GM12878 (cell line): ENCODE measurements around the gene PNPLA3. TPM values are rescaled to one million over a fixed set of nuclear protein-coding genes. Genes with fewer than 3 reads are reported as not detected.

Source experiments
- ATAC-seq: fragments of 200-7000 bp; cut with Tn5 transposase; 3 replicates; pipeline ENCODE4 v1.9.1; 2020; ENCODE audit warnings: mild to moderate bottlenecking, moderate library complexity
- BruUV-seq: library from RNA; stranded (reverse); fragments of 400-500 nt; replicated peaks from 2 replicates; lab custom pipeline; 2021; lab: Mats Ljungman, UMichigan
- CTCF ChIA-PET: fragments of 300-600 bp; sonication (Branson Sonifier 250); formaldehyde crosslinking; extraction: SDS; loops from one replicate; lab custom pipeline; 2021; ENCODE audit warnings: inconsistent platforms; lab: Yijun Ruan, JAX
- POLR2A ChIA-PET: fragments of 350-600 bp; formaldehyde crosslinking; extraction: SDS; loops from one replicate; lab custom pipeline; 2021; ENCODE audit warnings: inconsistent platforms; lab: Charles Lee
- RAD21 ChIA-PET: fragments of 300-600 bp; sonication (Branson Sonifier 250); formaldehyde crosslinking; loops from one replicate; lab custom pipeline; 2023; ENCODE audit warnings: antibody characterized with exemption; ENCODE audit not compliant: unreplicated experiment; lab: Charles Lee
- SMC1A ChIA-PET: fragments of 300-600 bp; sonication (Branson Sonifier 250); formaldehyde crosslinking; loops from one replicate; lab custom pipeline; 2023; ENCODE audit not compliant: unreplicated experiment, uncharacterized antibody; lab: Charles Lee
- DNase-seq: peaks from one replicate; pipeline ENCODE4 v3.0.0-alpha.2; 2011; ENCODE audit warnings: low read depth, low spot score
- FAIRE-seq: peaks from 3 replicates; lab custom pipeline; 2011; peaks lifted over from hg19 to GRCh38; lab: Jason Lieb, UNC
- H2AFZ ChIP-seq: 2 replicates; pipeline ENCODE4 v1.6.0; 2011; ENCODE audit warnings: low read depth, low read length, control low read depth; ENCODE audit not compliant: control insufficient read depth
- H3K27ac ChIP-seq: 2 replicates; pipeline ENCODE4 v1.5.1; 2011; ENCODE audit warnings: control low read depth; ENCODE audit not compliant: control insufficient read depth, insufficient read depth
- H3K27me3 ChIP-seq, 2 experiments: replicated peaks in 1 of 2; 2 replicates each; pipeline versions ENCODE4 v1.6.0 to v1.6.1; 2011; ENCODE audit warnings: low read length in 1 of 2; ENCODE audit not compliant: control insufficient read depth in 2 of 2, insufficient read depth in 2 of 2
- H3K36me3 ChIP-seq, 2 experiments: 2 replicates each; pipeline ENCODE4 v1.5.1; 2011; ENCODE audit warnings: low read length in 1 of 2; ENCODE audit not compliant: control insufficient read depth in 2 of 2, insufficient read depth in 2 of 2
- H3K4me1 ChIP-seq: 2 replicates; pipeline ENCODE4 v1.6.1; 2011; ENCODE audit warnings: mild to moderate bottlenecking, low read length, moderate library complexity, mixed read lengths; ENCODE audit not compliant: control insufficient read depth, insufficient read depth
- H3K4me2 ChIP-seq: 2 replicates; pipeline ENCODE4 v1.6.0; 2011; ENCODE audit warnings: control low read depth; ENCODE audit not compliant: control insufficient read depth, insufficient read depth
- H3K4me3 ChIP-seq: fragments of 200-600 bp; sonication (generic); 2 replicates; pipeline ENCODE4 v1.5.1; 2016
- H3K79me2 ChIP-seq: 2 replicates; pipeline ENCODE4 v1.6.0; 2011; ENCODE audit warnings: low read length; ENCODE audit not compliant: control insufficient read depth, insufficient read depth
- H3K9ac ChIP-seq: 2 replicates; pipeline ENCODE4 v1.8.0; 2011; ENCODE audit warnings: low read length, control low read depth, mixed read lengths; ENCODE audit not compliant: control insufficient read depth, insufficient read depth
- H3K9me3 ChIP-seq: replicated peaks from 3 replicates; pipeline ENCODE4 v1.5.1; 2011; ENCODE audit warnings: mild to moderate bottlenecking, low read length; ENCODE audit not compliant: control insufficient read depth, insufficient read depth
- H4K20me1 ChIP-seq: 2 replicates; pipeline ENCODE4 v1.6.0; 2011; ENCODE audit not compliant: control insufficient read depth, insufficient read depth
- ATF2 ChIP-seq: IDR thresholded peaks from 2 replicates; pipeline ENCODE4 v1.6.1; 2012; ENCODE audit warnings: low read length, inconsistent platforms
- ATF3 ChIP-seq: IDR thresholded peaks from 2 replicates; pipeline ENCODE4 v1.6.1; 2011; ENCODE audit warnings: low read depth, mild to moderate bottlenecking, low read length, moderate library complexity, borderline replicate concordance; ENCODE audit errors: extremely low read depth
- EP300 ChIP-seq, 2 experiments: fragments of 150-350 bp in 1 of 2; IDR thresholded peaks; 2 replicates each; pipeline ENCODE4 v1.6.1; 2011 to 2012; ENCODE audit warnings: low read depth in 2 of 2, low read length in 2 of 2, borderline replicate concordance in 1 of 2, improper control_type of control experiment in 1 of 2, inconsistent platforms in 1 of 2; ENCODE audit not compliant: control insufficient read depth in 1 of 2
- FOS ChIP-seq: IDR thresholded peaks from 3 replicates; pipeline ENCODE4 v1.6.1; 2011; ENCODE audit warnings: borderline replicate concordance; ENCODE audit not compliant: insufficient read length; ENCODE audit errors: extremely low read depth
- JUNB ChIP-seq: IDR thresholded peaks from 2 replicates; pipeline ENCODE4 v1.6.1; 2016; ENCODE audit warnings: antibody characterized with exemption, mild to moderate bottlenecking
- KAT2A ChIP-seq: conservative IDR thresholded peaks from 2 replicates; pipeline ENCODE4 v1.6.1; 2011; ENCODE audit warnings: low read depth, low read length; ENCODE audit not compliant: control insufficient read depth
- NFIC ChIP-seq: IDR thresholded peaks from 2 replicates; pipeline ENCODE4 v1.6.1; 2012; ENCODE audit warnings: low read depth, mild to moderate bottlenecking, inconsistent platforms, low read length, moderate library complexity
- SUPT20H ChIP-seq: IDR thresholded peaks from 2 replicates; pipeline ENCODE4 v1.6.1; 2011; ENCODE audit warnings: low read depth, mild to moderate bottlenecking, low read length, moderate library complexity, borderline replicate concordance; ENCODE audit not compliant: control insufficient read depth
- ZSCAN29 ChIP-seq: fragments of 450-650 bp; IDR thresholded peaks from 2 replicates; pipeline ENCODE4 v1.6.1; 2017; ENCODE audit warnings: mild to moderate bottlenecking, moderate library complexity
- WGBS: methylation state at CpG from one replicate; pipeline ENCODE4 v1.1.6; 2016; ENCODE audit warnings: low lambda C conversion rate; ENCODE audit not compliant: insufficient replicate concordance, insufficient coverage; ENCODE audit errors: missing lambda C conversion rate; 5-methylcytosine and 5-hydroxymethylcytosine counted together
- in situ Hi-C: fragments of 300-500 bp; cut with MboI; formaldehyde crosslinking; loops from 9 replicates; pipeline ENCODE4 v1.14.3; 2018; ENCODE audit warnings: mixed read lengths
- intact Hi-C: fragments of 100-400 bp; cut with micrococcal nuclease; formaldehyde crosslinking; loops from one replicate; pipeline ENCODE4 v1.14.2; 2022; ENCODE audit not compliant: unreplicated experiment
- polyA plus RNA-seq, 11 experiments: library from polyadenylated mRNA; depleted of rRNA in 4 of 11; unstranded in 6 of 11; stranded (reverse) in 5 of 11; fragments of >200 nt; fragmentation: Nextera tagmentation in 4 of 11; fragmentation: Illumina TruSeq in 1 of 11; extraction: Ambion mirVana in 4 of 11; extraction: Trizol in 1 of 11; gene quantifications; 1 replicate in 1 of 11; 2 replicates in 10 of 11; pipeline versions ENCODE4 v1.2.1 to v1.2.3, GENCODE V29; 2011 to 2016; ENCODE audit warnings: inconsistent platforms in 2 of 11, missing spikeins in 2 of 11, low read depth in 1 of 11
- total RNA-seq, 4 experiments: library from RNA; depleted of rRNA in 3 of 4; stranded (reverse); fragments of >200 nt in 3 of 4; fragmentation: Illumina TruSeq in 1 of 4; extraction: Trizol in 1 of 4; gene quantifications; 2 replicates each; pipeline versions ENCODE4 v1.2.1 to v1.2.3, GENCODE V29; 2013 to 2021

Gene PNPLA3
- total and polyA plus RNA-seq, 10 of the 15 experiments (the other 5 are each of a cell fraction or from before 2014, with no cell fraction given): 0.05 to 0.08 TPM; not detected in 8

- POLR2A ChIA-PET: no interaction called here
Measured at GRCh38 chr22:43879901-43880540, 43.6 kb upstream of the PNPLA3 start.

More at GRCh38 chr22:43879901-43880540, 43.6 kb upstream of the PNPLA3 start:
- ATAC-seq (no peak), DNase-seq (no peak), FAIRE-seq (no peak)
- no peak overlapping the region for H3K27ac ChIP-seq
- H2AFZ ChIP-seq: no peak overlapping the region
- intact Hi-C loops (loop anchor here (10.0 kb wide), 1 partner anchor 135 kb away; no protein-coding TSS in a partner anchor), in situ Hi-C loops (no loop called here)
- no peak overlapping the region for H3K4me2 ChIP-seq
- peaks cover 9% of the 10 kb centered on the region for H3K4me1 ChIP-seq
- H3K9me3 ChIP-seq: no peaks in the 10 kb centered on the region
- no peaks in the 10 kb centered on the region for H4K20me1 ChIP-seq
- H3K79me2 ChIP-seq: no peaks in the 10 kb centered on the region
- RAD21 ChIA-PET: interaction anchor here (1.2 kb wide), 1 partner anchor 66 kb away, joined by 3 read pairs; no protein-coding TSS in a partner anchor
- TF ChIP-seq ATF2 (no peak), JUNB (no peak), ATF3 (no peak), KAT2A (no peak), EP300 (IDR thresholded peaks at IDR 0.05; ENCODE audit: borderline replicate concordance in 1 of 2, control insufficient read depth in 1 of 2, low read depth in 2 of 2, low read length in 2 of 2) (no peak), FOS (no peak), NFIC (no peak), ZSCAN29 (no peak), SUPT20H (no peak)
- CTCF ChIA-PET: no interaction called here
- BruUV-seq: no TSS peak
- no peak overlapping the region for H3K4me3 ChIP-seq
- peaks cover 2 to 3% of the 10 kb centered on the region in 2 experiments; a peak in 1 of 4 replicates for H3K27me3 ChIP-seq
- SMC1A ChIA-PET: no interaction called here
- H3K9ac ChIP-seq: no peak overlapping the region
- no peaks in the 10 kb centered on the region for H3K36me3 ChIP-seq
- WGBS: 25% methylated on average over 14 of the region's 14 CpGs
